GM23248 (cell line): Measurements from ENCODE around the gene NEDD9. TPM values are rescaled to one million over a fixed set of nuclear protein-coding genes. Genes with fewer than 3 reads are reported as not detected.

Experiments used
- DNase-seq: peaks from one replicate; pipeline ENCODE4 v3.0.0-alpha.2; 2015
- H2AFZ ChIP-seq: fragments of 200-600 bp; sonication (generic); 2 replicates; pipeline ENCODE4 v1.6.1; 2016; ENCODE audit warnings: antibody characterized with exemption
- H3F3A ChIP-seq: fragments of 200-600 bp; sonication (generic); 2 replicates; pipeline ENCODE4 v1.6.1; 2016; ENCODE audit warnings: mild to moderate bottlenecking, antibody characterized with exemption, mixed run types; ENCODE audit not compliant: insufficient read depth
- H3K27ac ChIP-seq: fragments of 200-600 bp; sonication (generic); 2 replicates; pipeline ENCODE4 v1.5.1; 2016; ENCODE audit warnings: mild to moderate bottlenecking
- H3K27me3 ChIP-seq: fragments of 200-600 bp; sonication (generic); replicated peaks from 2 replicates; pipeline ENCODE4 v1.6.1; 2016; ENCODE audit warnings: mild to moderate bottlenecking; ENCODE audit not compliant: insufficient read depth
- H3K36me3 ChIP-seq: fragments of 200-600 bp; sonication (generic); 2 replicates; pipeline ENCODE4 v1.6.1; 2016; ENCODE audit warnings: low read depth, mild to moderate bottlenecking
- H3K4me1 ChIP-seq: fragments of 200-600 bp; sonication (generic); 2 replicates; pipeline ENCODE4 v1.6.1; 2016; ENCODE audit warnings: mild to moderate bottlenecking; ENCODE audit not compliant: insufficient read depth
- H3K4me2 ChIP-seq: fragments of 200-600 bp; sonication (generic); one replicate; pipeline ENCODE4 v1.6.1; 2016; ENCODE audit warnings: mild to moderate bottlenecking; ENCODE audit not compliant: unreplicated experiment
- H3K4me3 ChIP-seq: fragments of 200-600 bp; sonication (generic); 2 replicates; pipeline ENCODE4 v1.5.1; 2016; ENCODE audit warnings: mild to moderate bottlenecking
- H3K79me2 ChIP-seq: fragments of 200-600 bp; sonication (generic); 2 replicates; pipeline ENCODE4 v1.6.1; 2016; ENCODE audit warnings: mild to moderate bottlenecking; ENCODE audit not compliant: insufficient read depth
- H3K9ac ChIP-seq: fragments of 200-600 bp; sonication (generic); 2 replicates; pipeline ENCODE4 v1.6.1; 2016; ENCODE audit warnings: mild to moderate bottlenecking
- H3K9me2 ChIP-seq: fragments of 200-600 bp; sonication (generic); 2 replicates; pipeline ENCODE4 v1.6.1; 2016; ENCODE audit warnings: mixed run types, mild to moderate bottlenecking, moderate library complexity; ENCODE audit not compliant: insufficient read depth
- H3K9me3 ChIP-seq: fragments of 200-600 bp; sonication (generic); one replicate; pipeline ENCODE4 v1.6.1; 2017; ENCODE audit warnings: low read depth
- H4K20me1 ChIP-seq: fragments of 200-600 bp; sonication (generic); 2 replicates; pipeline ENCODE4 v1.6.0; 2016; ENCODE audit not compliant: insufficient read depth
- EZH2 ChIP-seq: fragments of 200-600 bp; sonication (generic); IDR thresholded peaks from 2 replicates; pipeline ENCODE4 v1.6.1; 2018; ENCODE audit warnings: antibody characterized with exemption, mild to moderate bottlenecking; ENCODE audit not compliant: insufficient read depth, poor library complexity, severe bottlenecking
- EZH2phosphoT487 ChIP-seq: fragments of 200-600 bp; sonication (generic); IDR thresholded peaks from 2 replicates; pipeline ENCODE4 v1.6.1; 2018; ENCODE audit warnings: antibody characterized with exemption, moderate library complexity, mild to moderate bottlenecking, low read depth; ENCODE audit not compliant: insufficient read depth
- WGBS, 2 experiments: methylation state at CpG; one replicate each; pipeline ENCODE4 v1.1.6; 2015 to 2017; ENCODE audit warnings: low lambda C conversion rate in 2 of 2, low coverage in 1 of 2; ENCODE audit errors: missing lambda C conversion rate in 2 of 2; 5-methylcytosine and 5-hydroxymethylcytosine counted together
- in situ Hi-C: fragments of 300-500 bp; cut with MboI; formaldehyde crosslinking; loops from 2 replicates; pipeline ENCODE4 v1.15.0; 2020
- polyA plus RNA-seq: library from polyadenylated mRNA; unstranded; fragments of >200 nt; fragmentation: Nextera tagmentation; extraction: Ambion mirVana; gene quantifications from 2 replicates; pipeline ENCODE4 v1.2.1, GENCODE V29; 2016
- total RNA-seq: library from RNA; depleted of rRNA; stranded (reverse); fragments of >200 nt; shearing (Covaris generic); gene quantifications from 2 replicates; pipeline ENCODE4 v1.2.3, GENCODE V29; 2014

Gene NEDD9
- total and polyA plus RNA-seq, 2 experiments from 2014 or later = 3.0 to 4.2 TPM

DNA sequence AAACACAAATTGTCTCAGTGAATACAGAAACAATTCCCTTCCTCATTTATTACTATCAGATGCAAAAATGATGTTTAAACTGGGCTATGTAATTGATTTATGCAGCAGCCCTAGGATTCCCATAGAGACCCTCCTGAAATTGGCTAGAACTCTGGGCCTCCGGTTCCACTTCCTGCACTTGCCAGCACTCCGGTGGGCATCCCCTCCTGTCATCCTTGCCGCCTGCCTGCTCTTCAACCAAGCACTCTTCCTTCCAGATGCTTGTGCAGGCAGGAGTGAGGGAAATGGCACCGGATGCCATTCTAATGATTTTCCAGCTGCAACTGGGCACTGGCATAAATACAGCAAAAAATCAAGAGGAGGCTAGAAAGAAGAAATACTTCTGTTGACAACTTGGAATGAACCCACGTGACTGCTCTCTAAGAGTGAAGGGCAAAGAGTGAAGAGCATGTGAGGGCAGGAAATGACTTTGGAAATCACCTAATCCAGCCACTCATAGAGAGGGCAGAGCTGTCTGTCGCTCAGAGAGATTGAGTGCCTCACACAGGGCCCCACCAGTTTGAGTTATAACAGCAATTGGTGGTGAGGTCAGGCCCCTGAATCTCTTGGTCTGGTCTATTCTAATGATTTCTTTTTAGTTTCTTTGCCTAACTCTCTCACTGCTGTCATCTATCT lies 3.7 kb upstream of the NEDD9 start:
- no peak for TF ChIP-seq EZH2
- no peak for TF ChIP-seq EZH2phosphoT487
- no peak overlapping the region for H3K9ac ChIP-seq
- H2AFZ ChIP-seq = no peak overlapping the region
- H3K27me3 ChIP-seq = no peaks in the 10 kb centered on the region
- H3K4me2 ChIP-seq = no peak overlapping the region
- H3K79me2 ChIP-seq = no peaks in the 10 kb centered on the region
- no peak for DNase-seq
- H3K9me3 ChIP-seq = no peaks in the 10 kb centered on the region
- H4K20me1 ChIP-seq = no peaks in the 10 kb centered on the region
- H3K4me3 ChIP-seq = no peak overlapping the region
- no peaks in the 10 kb centered on the region for H3K9me2 ChIP-seq
- in situ Hi-C loops = no loop called here
- peaks cover 13% of the 10 kb centered on the region for H3K4me1 ChIP-seq
- H3K36me3 ChIP-seq = no peaks in the 10 kb centered on the region
- H3F3A ChIP-seq = peaks cover 29% of the 10 kb centered on the region
- H3K27ac ChIP-seq = no peak overlapping the region
- WGBS, 2 experiments = 73 to 76% methylated on average over 6 of the region's 6 CpGs

DNA sequence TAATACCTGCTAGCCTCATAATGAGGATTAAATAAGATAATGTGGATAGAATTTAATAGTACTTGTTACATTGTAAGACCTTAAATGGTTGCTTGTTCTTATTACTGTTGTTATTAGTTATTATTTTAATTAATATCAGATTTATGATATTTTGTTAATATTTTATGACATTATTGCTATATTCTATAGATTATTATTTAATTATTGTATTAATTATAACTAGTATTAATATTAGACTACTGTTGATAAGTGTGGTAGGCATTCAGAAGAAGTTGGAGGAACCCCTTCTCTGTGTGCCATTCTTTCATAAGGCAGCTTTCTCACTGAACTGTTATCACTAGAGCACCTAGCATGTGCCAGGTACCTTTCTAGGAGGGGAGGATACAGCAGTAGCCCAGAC lies 2.6 kb upstream of the NEDD9 start:
- Histone ChIP-seq H3K9ac (no peak overlapping the region), H3F3A (peaks cover 41% of the 10 kb centered on the region), H3K36me3 (no peaks in the 10 kb centered on the region), H3K27me3 (no peaks in the 10 kb centered on the region), H4K20me1 (no peaks in the 10 kb centered on the region), H3K9me2 (no peaks in the 10 kb centered on the region), H3K79me2 (0 out of 2 replicates have a peak, but pooled peaks cover 5% of the 10 kb centered on the region), H3K4me2 (no peak overlapping the region), H3K9me3 (no peaks in the 10 kb centered on the region), H3K27ac (no peak overlapping the region), H2AFZ (no peak overlapping the region), H3K4me3 (no peak overlapping the region), H3K4me1 (peaks cover 23% of the 10 kb centered on the region)
- DNase-seq = no peak
- TF ChIP-seq EZH2phosphoT487 (no peak), EZH2 (no peak)
- in situ Hi-C loops = no loop called here

DNA sequence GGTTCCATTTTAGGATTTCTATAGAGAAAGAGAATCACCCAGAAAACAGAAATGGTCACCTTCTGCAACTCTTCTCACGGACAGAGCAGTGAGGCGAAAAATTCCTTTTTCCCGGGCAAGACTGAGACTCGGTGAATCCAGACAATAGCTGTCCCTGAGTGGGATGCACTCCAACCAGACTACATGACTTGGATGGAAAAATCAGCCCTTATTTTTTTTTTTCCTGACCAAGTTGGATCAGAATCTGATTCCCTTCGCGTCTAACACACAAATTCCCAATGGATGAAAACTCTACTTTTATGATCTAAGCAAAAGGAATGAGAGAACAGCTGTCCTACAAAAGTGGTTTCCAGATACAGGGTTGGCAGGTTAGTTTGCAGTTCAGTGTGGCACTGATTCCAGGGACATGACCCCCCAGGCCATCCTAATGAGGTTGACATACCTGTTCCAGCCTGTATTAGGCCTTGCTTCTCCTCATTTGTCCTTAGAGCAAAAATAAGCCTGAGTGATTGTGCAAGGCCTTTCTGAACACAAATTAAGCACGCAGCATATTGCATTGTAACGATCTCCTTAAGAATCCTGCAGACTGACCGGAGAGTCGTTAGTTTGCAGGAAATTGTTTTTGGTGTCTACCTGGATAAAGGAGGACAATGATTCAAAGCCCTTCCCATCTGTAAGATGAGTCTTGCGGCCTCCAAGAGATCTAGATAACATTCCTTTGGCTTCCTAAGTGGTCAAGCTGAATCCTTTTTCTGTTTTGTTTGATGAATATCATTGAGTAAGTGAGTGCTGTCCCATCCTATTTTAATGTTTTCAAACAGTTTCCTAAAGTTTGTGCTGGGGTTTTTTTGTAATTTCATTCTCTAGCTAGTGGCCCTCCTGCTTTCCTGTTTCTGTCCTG lies 1.5 kb upstream of the NEDD9 start:
- H3K9me3 ChIP-seq = no peaks in the 10 kb centered on the region
- no peak overlapping the region for H3K9ac ChIP-seq
- 0 out of 2 replicates have a peak overlapping the region, but pooled peaks have one; percentile 67 for H3K27ac ChIP-seq
- no peaks in the 10 kb centered on the region for H3K9me2 ChIP-seq
- 0 out of 2 replicates have a peak, but pooled peaks cover 14% of the 10 kb centered on the region for H3K79me2 ChIP-seq
- H2AFZ ChIP-seq = no peak overlapping the region
- no peaks in the 10 kb centered on the region for H3K36me3 ChIP-seq
- no peak for DNase-seq
- H3K4me1 ChIP-seq = peaks cover 35% of the 10 kb centered on the region
- H3F3A ChIP-seq = peaks cover 47% of the 10 kb centered on the region
- in situ Hi-C loops = no loop called here
- H3K4me2 ChIP-seq = no peak overlapping the region
- peak overlapping the region; percentile 82; the same call in 1 of the 2 replicates for H3K4me3 ChIP-seq
- TF ChIP-seq EZH2 (no peak), EZH2phosphoT487 (no peak)
- H4K20me1 ChIP-seq = no peaks in the 10 kb centered on the region
- WGBS, 2 experiments = 81 to 87% methylated on average over 11 of the region's 11 CpGs
- H3K27me3 ChIP-seq = no peaks in the 10 kb centered on the region

DNA sequence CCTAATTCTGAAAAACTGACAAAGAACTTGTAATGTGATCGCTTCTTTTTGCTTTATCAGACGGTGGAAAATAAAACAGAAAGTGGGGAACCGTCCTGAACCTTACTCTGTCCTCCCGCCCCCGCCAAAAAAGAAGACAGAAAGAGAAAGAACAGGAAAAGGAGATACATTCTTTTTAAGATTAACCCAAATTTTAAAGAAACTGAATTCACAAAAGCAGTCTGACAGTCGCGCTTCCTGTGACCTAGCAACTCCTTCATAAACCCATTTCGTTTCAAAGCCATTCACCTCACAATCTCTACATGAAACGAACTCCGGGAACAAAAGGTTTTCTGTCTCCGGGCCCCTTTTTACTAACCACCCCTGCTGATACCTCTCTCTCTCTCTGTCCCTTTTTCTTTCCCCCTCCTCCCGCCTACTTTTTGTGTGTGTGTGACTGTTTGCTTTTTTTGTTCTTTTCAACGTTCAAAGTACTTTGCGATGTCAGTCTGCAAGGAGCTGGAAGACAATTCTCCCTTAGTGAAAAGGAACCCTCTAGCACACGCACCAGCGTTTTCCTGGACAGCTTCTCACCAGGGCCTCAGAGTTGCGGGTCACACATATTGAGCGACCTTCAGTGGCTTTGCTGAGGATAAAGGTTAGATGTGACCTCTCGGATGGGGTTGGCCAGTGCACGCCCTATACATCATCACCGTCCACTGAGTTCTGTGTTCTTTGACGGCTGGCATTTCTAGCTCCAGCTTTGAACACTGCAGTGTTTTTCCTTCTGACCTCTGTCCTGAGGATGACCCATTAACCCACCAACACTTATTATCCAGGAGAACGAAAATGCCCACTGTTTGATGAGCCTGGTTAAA lies 530 bp upstream of the NEDD9 start:
- Histone ChIP-seq H3K9me2 (no peaks in the 10 kb centered on the region), H3K36me3 (no peaks in the 10 kb centered on the region), H3K9ac (peak overlapping the region; percentile 73), H3K9me3 (no peaks in the 10 kb centered on the region), H4K20me1 (no peaks in the 10 kb centered on the region), H3K27me3 (no peaks in the 10 kb centered on the region), H3K79me2 (0 out of 2 replicates have a peak, but pooled peaks cover 17% of the 10 kb centered on the region), H3K27ac (peak overlapping the region; percentile 67), H3K4me1 (peaks cover 38% of the 10 kb centered on the region), H2AFZ (peak overlapping the region; percentile 92), H3K4me2 (peak overlapping the region; percentile 97), H3F3A (peaks cover 47% of the 10 kb centered on the region), H3K4me3 (peak overlapping the region; percentile 82)
- WGBS, 2 experiments = 8 to 10% methylated on average over 23 of the region's 23 CpGs
- no peak for TF ChIP-seq EZH2phosphoT487
- no peak for TF ChIP-seq EZH2
- DNase-seq = peak; percentile 44
- in situ Hi-C loops = no loop called here
